Hematopoietic multipotent progenitor cell (in vitro differentiated cells): ENCODE measurements around the gene SLC13A1. TPM values are rescaled to one million over a fixed set of nuclear protein-coding genes. Genes with fewer than 3 reads are reported as not detected.
"Not testable (repeated sequence)": the region's sequence is repeated elsewhere in the genome, so short reads cannot be mapped to it uniquely, and the experiment has no call there.

Source experiments
- DNase-seq, 3 donors: peaks; one replicate each; pipeline ENCODE4 v3.0.0-alpha.2; 2011 to 2015; ENCODE audit warnings: low read depth in 2 of 3, low spot score in 2 of 3
- total RNA-seq: library from RNA; depleted of rRNA; stranded (reverse); fragments of >200 nt; gene quantifications from one replicate; pipeline ENCODE4 v1.2.3, GENCODE V29; 2012

The SLC13A1 gene
- total RNA-seq, 1 donor: not detected

GRCh38 chr7:123131961-123132360 is 67.8 kb downstream of the SLC13A1 start:
- DNase-seq: no peak

GRCh38 chr7:123131556-123131955 is 68.2 kb downstream of the SLC13A1 start:
- no peak for DNase-seq

- no peak for DNase-seq
Measured at GRCh38 chr7:123131140-123131539, 68.6 kb downstream of the SLC13A1 start.

GRCh38 chr7:123126691-123127090 is 73.1 kb downstream of the SLC13A1 start:
- DNase-seq: no peak

DNA sequence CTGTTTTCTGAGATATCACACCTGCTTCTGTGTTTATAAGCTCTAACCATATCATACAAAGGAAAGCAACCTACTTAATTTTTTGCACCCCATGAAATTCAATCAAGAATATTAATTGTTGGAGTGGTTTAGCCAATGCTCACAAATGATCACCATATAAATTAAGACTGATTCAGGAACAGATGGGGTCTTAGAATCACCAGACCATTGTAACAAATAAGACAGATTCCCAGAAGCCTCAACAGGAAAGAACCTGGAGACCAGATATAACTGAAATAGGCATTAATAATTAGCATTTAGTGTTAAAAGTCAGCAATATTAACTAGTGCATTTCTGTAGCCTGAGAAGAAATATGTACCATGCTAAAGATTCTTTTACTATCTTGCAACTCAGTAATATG is 73.6 kb downstream of the SLC13A1 start:
- no peak for DNase-seq

DNA sequence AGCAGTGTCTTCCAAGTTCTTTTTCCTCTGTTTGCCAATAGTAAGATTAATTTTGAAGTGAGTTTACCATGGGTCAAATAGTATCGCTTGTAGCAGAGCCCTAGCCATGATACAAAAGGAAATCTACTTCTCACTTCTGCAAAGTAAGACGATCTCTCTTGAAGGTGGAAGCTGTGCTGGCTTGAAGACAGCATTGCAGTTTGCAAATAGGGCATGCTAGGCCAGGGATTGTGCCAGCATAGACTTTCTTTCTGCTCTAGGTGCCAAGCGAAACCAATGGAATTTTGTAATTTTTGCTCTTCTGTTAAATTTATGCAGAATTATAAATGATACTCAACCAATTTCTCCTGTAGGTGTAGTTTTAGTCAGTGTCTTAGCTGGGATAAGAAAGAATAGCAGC is 74.5 kb downstream of the SLC13A1 start:
- no peak for DNase-seq

DNA sequence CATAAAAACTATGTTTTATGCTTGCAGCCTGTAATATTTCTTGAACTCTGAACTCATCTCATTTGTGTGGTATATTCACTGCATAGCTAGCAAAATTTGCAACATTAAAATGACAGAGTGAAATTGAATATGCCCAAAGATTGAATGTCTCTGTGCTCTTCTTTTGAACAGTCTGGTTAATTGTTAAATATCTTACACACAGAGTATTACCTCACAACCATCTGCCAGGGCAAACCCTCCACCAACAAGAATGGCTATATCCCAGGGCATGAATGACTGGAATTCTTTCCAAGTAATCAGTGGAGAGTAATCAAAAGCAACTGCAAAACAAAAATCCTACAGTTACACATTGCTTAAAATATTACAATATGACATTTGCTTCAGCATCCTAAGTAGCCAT is 76.9 kb downstream of the SLC13A1 start:
- DNase-seq: no peak

GRCh38 chr7:123120286-123120685 is 79.5 kb downstream of the SLC13A1 start:
- no peak for DNase-seq

DNA sequence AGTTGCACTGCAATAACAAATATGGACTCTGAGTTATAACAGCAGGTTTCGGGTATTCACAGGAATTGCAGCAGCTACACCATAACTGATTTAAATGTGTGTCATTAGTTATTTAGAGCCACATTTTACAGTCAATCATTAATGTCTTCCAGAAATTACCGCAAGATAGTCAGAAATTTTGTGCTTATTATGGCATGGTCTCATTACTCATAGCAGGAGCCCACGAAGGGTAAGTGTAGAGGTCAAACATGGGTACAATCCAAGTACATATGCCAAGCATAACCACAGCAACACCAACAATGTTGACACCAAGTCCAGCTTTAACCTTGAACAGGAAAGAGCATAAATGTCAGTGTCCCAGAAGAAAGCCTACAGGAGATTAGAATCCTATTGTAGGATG is 84.4 kb downstream of the SLC13A1 start:
- no peak for DNase-seq

DNA sequence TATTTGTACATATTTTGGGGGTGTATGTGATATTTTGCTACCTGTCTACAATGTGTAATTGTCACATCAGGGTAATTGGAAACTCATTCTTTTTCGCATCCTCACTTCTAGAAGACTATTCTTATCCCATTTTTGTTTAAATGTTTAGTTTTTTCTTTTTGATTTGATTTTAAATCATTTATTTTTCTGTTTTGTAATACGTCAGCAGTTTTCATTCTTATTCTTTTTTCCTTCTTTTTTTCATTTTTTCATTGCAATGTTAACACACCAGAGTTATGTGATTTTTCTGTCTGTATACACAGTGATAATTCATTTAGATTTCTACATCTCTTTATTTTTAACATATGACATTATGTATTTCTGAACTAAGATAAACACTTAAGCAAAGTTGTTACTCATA is 85.5 kb downstream of the SLC13A1 start:
- DNase-seq: no peak

DNA sequence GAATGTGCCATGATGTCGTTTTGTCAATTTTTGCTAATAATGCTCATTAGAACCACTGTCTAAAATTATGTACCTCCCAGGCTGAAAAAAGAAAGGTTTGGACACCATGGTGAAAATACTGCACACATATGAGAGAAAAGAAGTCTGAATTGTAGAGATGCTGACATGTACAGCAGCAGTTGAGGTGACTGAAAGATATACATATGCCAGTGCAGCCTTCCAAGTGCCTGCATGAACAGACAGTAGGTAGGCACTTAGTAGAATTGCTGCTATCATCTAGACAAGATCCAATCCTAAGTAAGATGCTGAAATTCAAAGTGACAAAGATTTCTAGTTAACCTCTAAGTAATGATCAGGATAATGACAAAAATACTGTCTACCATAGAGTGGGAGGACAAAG is 86.9 kb downstream of the SLC13A1 start:
- DNase-seq: no peak

DNA sequence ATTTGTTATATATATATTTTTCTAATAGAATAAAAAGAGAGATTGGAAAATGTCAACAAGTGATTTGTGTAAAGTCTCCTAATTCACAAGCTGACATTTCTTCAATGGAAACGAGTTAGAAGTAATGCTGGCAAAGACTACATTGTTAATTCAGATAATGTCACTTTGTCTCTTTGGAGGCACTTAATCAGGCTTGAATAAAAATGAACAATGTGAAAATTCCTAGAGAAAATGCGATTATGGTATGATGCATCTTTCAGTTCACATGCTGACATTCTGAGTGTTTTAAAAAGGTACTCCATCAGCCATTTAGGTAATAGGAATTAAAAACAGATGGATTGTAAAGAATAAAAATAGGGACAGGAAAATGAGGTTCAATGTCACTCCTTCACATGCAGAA is 100.1 kb downstream of the SLC13A1 start:
- no peak for DNase-seq

DNA sequence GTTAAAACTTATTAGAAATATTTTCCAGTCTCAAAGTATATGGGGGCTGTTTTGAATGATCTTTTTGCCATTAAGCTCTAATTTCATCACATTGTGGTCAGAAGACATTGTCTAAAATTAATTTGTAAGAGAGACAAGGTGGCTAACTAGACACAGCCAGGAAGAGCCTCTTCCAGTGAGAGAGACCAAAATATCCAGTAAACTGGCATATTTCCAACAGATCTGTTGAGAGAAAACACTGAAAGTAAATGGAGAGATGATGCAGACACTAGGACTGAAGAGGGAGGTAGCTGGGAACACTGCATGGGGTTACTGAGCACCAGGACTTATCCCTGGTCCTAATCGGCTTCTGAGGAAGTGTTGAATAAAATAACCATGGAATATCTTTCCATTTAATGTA is 102.8 kb downstream of the SLC13A1 start:
- no peak for DNase-seq

GRCh38 chr7:123096434-123096833 is 103.3 kb downstream of the SLC13A1 start:
- no peak for DNase-seq

DNA sequence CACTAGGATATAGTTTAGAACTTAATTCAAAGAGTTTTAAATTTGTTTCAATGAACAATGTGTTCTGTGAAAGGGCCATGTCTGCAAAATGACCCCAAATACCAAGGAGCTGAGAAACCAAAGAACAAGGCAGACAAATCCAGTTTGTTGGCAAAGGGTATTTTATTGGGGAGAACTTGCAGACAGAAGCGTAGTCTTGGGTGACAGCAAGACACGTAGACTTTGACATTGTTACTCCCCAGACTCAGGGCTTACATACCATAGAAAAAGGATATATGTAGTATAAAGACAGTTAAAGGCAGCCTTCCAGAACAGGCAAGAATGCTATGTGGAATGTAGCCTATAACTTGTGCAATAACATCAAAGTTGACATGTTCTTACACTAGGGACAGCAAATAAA is 109.3 kb downstream of the SLC13A1 start:
- no peak for DNase-seq

DNA sequence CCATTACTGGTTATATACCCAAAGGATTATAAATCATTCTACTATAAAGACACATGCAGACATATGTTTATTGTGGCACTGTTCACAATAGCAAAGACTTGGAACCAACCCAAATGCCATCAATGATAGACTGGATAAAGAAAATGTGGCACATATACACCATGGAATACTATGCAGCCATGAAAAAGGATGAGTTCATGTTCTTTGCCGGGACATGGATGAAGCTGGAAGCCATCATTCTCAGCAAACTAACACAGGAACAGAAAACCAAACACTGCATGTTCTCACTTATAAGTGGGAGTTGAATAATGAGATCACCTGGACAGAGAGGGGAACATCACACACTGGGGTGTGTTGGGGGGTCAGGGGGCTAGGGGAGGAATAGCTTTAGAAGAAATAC is 112.9 kb downstream of the SLC13A1 start:
- not testable (repeated sequence) for DNase-seq

GRCh38 chr7:123084861-123085260 is 114.9 kb downstream of the SLC13A1 start:
- DNase-seq: not testable (repeated sequence)

- DNase-seq: no peak
Measured at GRCh38 chr7:123079021-123079420, 120.7 kb downstream of the SLC13A1 start.

GRCh38 chr7:123075838-123076467 is 123.8 kb downstream of the SLC13A1 start:
- no peak for DNase-seq

- no peak for DNase-seq
Measured at GRCh38 chr7:123070702-123071286, 129.0 kb downstream of the SLC13A1 start.

DNA sequence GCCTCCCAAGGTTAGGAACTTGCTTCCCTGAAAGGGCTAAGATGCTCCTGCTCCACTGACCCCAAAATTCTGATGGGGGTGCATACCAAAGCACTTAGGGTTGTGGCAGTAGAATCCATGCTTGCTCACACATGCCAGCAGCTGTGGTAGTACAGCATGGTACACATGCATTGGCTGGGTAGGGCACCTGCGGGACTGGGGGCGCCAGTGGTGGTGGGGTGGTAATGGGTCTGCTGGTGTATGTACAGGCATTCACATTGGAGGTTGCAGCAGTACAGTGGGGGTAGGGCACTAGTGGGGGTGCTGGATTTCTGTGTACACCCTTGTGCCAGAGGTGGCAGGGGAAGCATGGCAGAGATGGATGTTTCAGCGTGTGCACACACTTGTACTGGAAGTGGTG is 132.0 kb downstream of the SLC13A1 start:
- no peak for DNase-seq
